Activated naive CD8-positive, alpha-beta T cell (primary cell): ENCODE results near the gene TNKS2.

Experiments used
- H3K27ac Mint-ChIP-seq: one replicate; pipeline ENCODE4 v1.8.0; 2021; ENCODE audit warnings: mixed read lengths
- H3K27me3 Mint-ChIP-seq: one replicate; pipeline ENCODE4 v1.8.0; 2021; ENCODE audit warnings: mixed read lengths
- H3K36me3 Mint-ChIP-seq: one replicate; pipeline ENCODE4 v1.8.0; 2021; ENCODE audit warnings: mixed read lengths
- H3K4me1 Mint-ChIP-seq: one replicate; pipeline ENCODE4 v1.8.0; 2021; ENCODE audit warnings: low read depth, mixed read lengths
- H3K4me3 Mint-ChIP-seq: one replicate; pipeline ENCODE4 v1.8.0; 2021; ENCODE audit warnings: mild to moderate bottlenecking, mixed read lengths
- H3K9me3 Mint-ChIP-seq: one replicate; pipeline ENCODE4 v1.8.0; 2021; ENCODE audit warnings: low read depth, mixed read lengths

TNKS2 gene

GRCh38 chr10:91901784-91902677 lies 103.8 kb downstream of the TNKS2 start:
- peak overlapping the region; percentile 1 for H3K4me3 Mint-ChIP-seq
- peaks cover 2% of the 10 kb centered on the region for H3K27me3 Mint-ChIP-seq
- no peaks in the 10 kb centered on the region for H3K36me3 Mint-ChIP-seq
- H3K9me3 Mint-ChIP-seq, result no peaks in the 10 kb centered on the region
- peak overlapping the region; percentile 94 for H3K27ac Mint-ChIP-seq
- H3K4me1 Mint-ChIP-seq, result peaks cover 25% of the 10 kb centered on the region

- Mint-ChIP-seq H3K9me3 (no peaks in the 10 kb centered on the region), H3K27ac (peak overlapping the region; percentile 91), H3K4me3 (peak overlapping the region; percentile 91), H3K4me1 (peaks cover 29% of the 10 kb centered on the region), H3K36me3 (no peaks in the 10 kb centered on the region), H3K27me3 (no peaks in the 10 kb centered on the region)
Measured at GRCh38 chr10:91907033-91907594, 108.9 kb downstream of the TNKS2 start.

- peak overlapping the region; percentile 91 for H3K27ac Mint-ChIP-seq
- H3K4me1 Mint-ChIP-seq, result peaks cover 25% of the 10 kb centered on the region
- peak overlapping the region; percentile 91 for H3K4me3 Mint-ChIP-seq
- H3K36me3 Mint-ChIP-seq, result no peaks in the 10 kb centered on the region
- no peaks in the 10 kb centered on the region for H3K9me3 Mint-ChIP-seq
- H3K27me3 Mint-ChIP-seq, result peaks cover 2% of the 10 kb centered on the region
Measured at GRCh38 chr10:91907914-91908336, 109.7 kb downstream of the TNKS2 start.

- Mint-ChIP-seq H3K9me3 (no peaks in the 10 kb centered on the region), H3K4me3 (peak overlapping the region; percentile 93), H3K27ac (peak overlapping the region; percentile 95), H3K36me3 (no peaks in the 10 kb centered on the region), H3K4me1 (peaks cover 25% of the 10 kb centered on the region), H3K27me3 (peaks cover 2% of the 10 kb centered on the region)
Measured at GRCh38 chr10:91908337-91909116, 110.3 kb downstream of the TNKS2 start.

GRCh38 chr10:91909117-91909677 lies 111.0 kb downstream of the TNKS2 start, which contains the start of gene FGFBP3:
Gene FGFBP3, minus strand, starts transcription at chr10:91909486. Its CDS starts 517 bp downstream, at chr10:91908969.
- Mint-ChIP-seq H3K27ac (peak within 1 kb of the TSS; percentile 95), H3K4me3 (peak within 1 kb of the TSS; percentile 93), H3K9me3 (no peaks in the 10 kb centered on the region), H3K27me3 (peaks cover 2% of the 10 kb centered on the region), H3K4me1 (peaks cover 25% of the 10 kb centered on the region), H3K36me3 (no peaks in the 10 kb centered on the region)

- no peaks in the 10 kb centered on the region for H3K36me3 Mint-ChIP-seq
- H3K4me1 Mint-ChIP-seq, result peaks cover 25% of the 10 kb centered on the region
- no peak overlapping the region for H3K4me3 Mint-ChIP-seq
- peaks cover 6% of the 10 kb centered on the region for H3K27me3 Mint-ChIP-seq
- H3K27ac Mint-ChIP-seq, result no peak overlapping the region
- H3K9me3 Mint-ChIP-seq, result no peaks in the 10 kb centered on the region
Measured at GRCh38 chr10:91910467-91910866, 112.2 kb downstream of the TNKS2 start.
